HG03342 (cell line): ENCODE results near the gene AMIGO3.

Experiments used
- ATAC-seq: cut with Tn5 transposase; IDR thresholded peaks from one replicate; pipeline ENCODE4 v1.9.1; 2021; ENCODE audit warnings: mild to moderate bottlenecking, moderate library complexity; ENCODE audit not compliant: unreplicated experiment

Gene AMIGO3

GRCh38 chr3:49671291-49672288 lies 47.9 kb downstream of the AMIGO3 start:
- no peak for ATAC-seq

- ATAC-seq = no peak
Observed at GRCh38 chr3:49670940-49671290, 48.6 kb downstream of the AMIGO3 start.

- no peak for ATAC-seq
Observed at GRCh38 chr3:49669352-49669751, 50.1 kb downstream of the AMIGO3 start.

GRCh38 chr3:49668861-49669260 lies 50.6 kb downstream of the AMIGO3 start:
- ATAC-seq = no peak

GRCh38 chr3:49668414-49668797 lies 51.1 kb downstream of the AMIGO3 start:
- ATAC-seq = no peak

GRCh38 chr3:49667701-49668413 lies 51.6 kb downstream of the AMIGO3 start:
- no peak for ATAC-seq
